ENCODE measurements around the gene RPP21.

The RPP21 gene

DNA sequence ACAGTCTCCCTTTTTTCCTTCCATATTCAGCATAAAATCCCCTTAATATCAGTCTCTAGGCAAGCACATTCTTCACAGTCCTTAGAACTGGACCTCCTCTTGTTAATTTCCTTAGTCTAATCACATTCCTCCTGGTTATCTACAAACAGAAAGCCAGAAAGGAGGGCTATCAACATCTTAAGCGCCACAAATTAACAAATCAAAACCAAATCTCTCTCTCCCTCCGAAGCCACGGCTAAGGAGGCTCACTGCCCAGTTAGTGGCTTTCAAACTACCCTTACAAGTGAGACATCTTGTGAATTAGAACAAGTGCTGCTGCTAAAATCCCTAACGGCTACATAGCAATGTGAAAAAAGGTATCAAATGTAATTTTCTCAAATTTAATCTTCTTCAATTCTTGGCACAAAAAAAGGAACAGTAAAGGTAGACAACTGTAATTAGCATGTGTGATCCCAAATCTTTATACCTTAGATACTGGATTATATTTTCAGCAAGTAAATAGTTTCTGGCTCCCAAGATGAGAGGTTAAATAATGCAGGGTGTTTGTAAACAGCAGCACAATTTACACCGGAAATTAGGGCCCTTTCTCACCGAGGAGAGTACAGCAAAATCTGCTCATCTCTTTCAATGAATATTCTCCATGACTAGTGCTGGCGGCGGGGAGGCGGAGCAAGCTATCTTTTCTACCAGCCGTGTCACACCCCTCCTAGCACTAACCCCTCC, 19.6 kb upstream of the RPP21 start:
- Mint-ChIP-seq H3K27me3 (ENCODE audit: low read depth) (no peaks in the 10 kb centered on the region), H3K36me3 (ENCODE audit: low read depth) (peaks cover 17% of the 10 kb centered on the region), H3K4me1 (ENCODE audit: low read depth) (peaks cover 45% of the 10 kb centered on the region)

DNA sequence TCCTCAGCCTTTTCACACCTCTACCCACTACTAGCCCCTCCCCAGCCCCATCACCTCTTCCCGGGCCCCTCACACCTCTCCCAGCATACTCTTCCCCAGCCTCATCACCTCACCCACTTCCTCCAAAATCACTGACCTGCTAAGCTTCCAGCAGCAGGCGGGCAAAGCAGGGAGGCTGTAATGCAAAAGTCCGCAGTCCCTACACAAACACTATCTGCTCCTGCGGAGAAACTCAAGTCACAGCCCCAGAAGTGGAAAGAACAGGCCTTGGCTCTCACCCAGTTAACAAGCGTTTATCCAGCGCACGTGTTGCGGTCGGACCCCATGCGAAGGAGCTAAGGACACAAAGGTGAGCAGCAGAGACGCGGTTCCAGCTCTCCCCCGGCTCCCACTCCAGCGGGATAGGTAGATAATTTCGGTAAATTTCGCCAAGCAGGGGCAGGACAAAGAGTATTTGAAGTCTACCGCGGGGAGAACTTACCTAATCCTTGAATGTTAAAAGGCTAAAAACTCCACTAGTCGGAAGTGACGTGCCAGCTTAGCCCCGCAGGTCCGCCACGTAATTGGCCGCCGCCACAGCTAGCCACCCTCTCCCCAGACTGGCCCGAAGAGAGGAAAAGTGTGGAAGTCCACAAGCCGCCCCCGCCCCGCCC, 19.0 kb upstream of the RPP21 start:
- Mint-ChIP-seq H3K4me3 (peak overlapping the region; percentile 94), H3K27me3 (ENCODE audit: low read depth) (no peaks in the 10 kb centered on the region), H3K27ac (peak overlapping the region; percentile 99), H3K36me3 (ENCODE audit: low read depth) (peaks cover 18% of the 10 kb centered on the region), H3K4me1 (ENCODE audit: low read depth) (peaks cover 40% of the 10 kb centered on the region), H3K9me3 (no peaks in the 10 kb centered on the region)

More for the DNA sequence above, 19.6 kb upstream of the RPP21 start:
- H3K27ac Mint-ChIP-seq = peak overlapping the region; percentile 99
- H3K9me3 Mint-ChIP-seq = no peaks in the 10 kb centered on the region
- H3K4me3 Mint-ChIP-seq = peak overlapping the region; percentile 94

DNA sequence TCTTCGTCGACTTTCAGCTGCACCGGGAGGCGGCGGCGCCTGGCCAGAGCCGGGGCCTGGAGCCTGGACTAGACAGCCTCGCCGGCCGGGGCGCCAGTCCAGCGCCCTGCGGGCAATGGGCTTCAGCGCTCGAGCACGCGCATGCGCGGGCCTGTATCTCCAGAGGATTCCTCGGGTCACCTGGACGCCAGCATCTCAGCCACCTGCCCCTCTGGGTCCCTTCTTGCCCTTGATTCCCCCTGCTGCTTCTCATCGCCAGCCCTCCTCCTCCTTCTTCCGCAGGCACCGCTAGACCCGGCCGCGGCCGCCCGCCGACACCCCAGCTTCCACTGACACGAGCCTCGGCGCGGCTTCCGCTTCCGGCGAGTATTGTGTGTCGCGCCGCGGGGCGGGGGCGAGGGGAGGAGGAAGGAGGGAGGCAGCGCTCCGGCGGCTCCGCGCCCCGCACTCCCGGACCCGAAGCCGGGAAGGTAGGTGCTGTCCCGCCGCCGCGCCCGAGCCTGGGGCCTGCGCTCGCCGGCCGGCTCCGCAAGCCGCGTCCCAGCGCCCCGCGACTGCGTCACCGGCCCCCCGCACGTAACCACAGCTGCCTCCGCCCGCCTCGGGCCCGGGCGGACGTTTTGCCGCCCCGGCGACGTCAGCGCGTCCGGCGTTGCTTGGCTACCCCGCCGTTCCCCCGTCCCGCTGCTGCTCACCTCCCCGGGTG, 18.3 kb upstream of the RPP21 start, which contains the start of gene TRIM39:
Gene TRIM39, plus strand, starts transcription at position 402 of the 706 bp plus-strand sequence. CDS start 2,391 bp downstream, outside the sequence.
- H3K9me3 Mint-ChIP-seq = no peaks in the 10 kb centered on the region
- H3K4me1 Mint-ChIP-seq (ENCODE audit: low read depth) = peaks cover 39% of the 10 kb centered on the region
- H3K27ac Mint-ChIP-seq = peak within 1 kb of the TSS; percentile 99
- H3K27me3 Mint-ChIP-seq (ENCODE audit: low read depth) = no peaks in the 10 kb centered on the region
- H3K4me3 Mint-ChIP-seq = peak within 1 kb of the TSS; percentile 94
- H3K36me3 Mint-ChIP-seq (ENCODE audit: low read depth) = peaks cover 23% of the 10 kb centered on the region

DNA sequence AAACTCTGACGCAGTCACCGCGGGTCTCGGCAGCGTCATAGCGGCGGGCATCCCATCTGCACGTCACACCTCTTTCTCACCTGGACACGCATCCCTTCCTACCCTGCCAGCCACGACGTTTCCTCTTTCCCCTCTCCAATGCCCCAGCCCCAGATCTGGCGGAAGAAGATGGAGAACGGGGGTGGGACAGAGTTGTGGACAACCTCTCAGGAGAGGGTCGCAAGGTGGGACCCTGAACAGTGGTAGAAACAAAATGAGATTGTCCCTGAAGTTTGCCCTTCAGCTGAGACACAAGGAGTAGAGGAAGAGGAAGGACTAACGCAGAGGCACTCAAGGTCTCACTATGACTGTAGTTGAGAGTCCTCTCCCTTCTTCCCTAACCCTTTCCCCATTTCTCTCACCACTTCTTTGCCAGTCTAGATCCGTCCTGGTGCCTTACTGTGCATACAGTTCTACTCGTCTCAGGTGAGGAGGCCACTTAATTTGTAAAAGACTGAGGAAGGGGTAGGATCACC, 17.7 kb upstream of the RPP21 start:
- no peaks in the 10 kb centered on the region for H3K27me3 Mint-ChIP-seq (ENCODE audit: low read depth)
- peak overlapping the region; percentile 96 for H3K27ac Mint-ChIP-seq
- peak overlapping the region; percentile 94 for H3K4me3 Mint-ChIP-seq
- H3K36me3 Mint-ChIP-seq (ENCODE audit: low read depth) = peaks cover 25% of the 10 kb centered on the region
- no peaks in the 10 kb centered on the region for H3K9me3 Mint-ChIP-seq
- peaks cover 34% of the 10 kb centered on the region for H3K4me1 Mint-ChIP-seq (ENCODE audit: low read depth)

DNA sequence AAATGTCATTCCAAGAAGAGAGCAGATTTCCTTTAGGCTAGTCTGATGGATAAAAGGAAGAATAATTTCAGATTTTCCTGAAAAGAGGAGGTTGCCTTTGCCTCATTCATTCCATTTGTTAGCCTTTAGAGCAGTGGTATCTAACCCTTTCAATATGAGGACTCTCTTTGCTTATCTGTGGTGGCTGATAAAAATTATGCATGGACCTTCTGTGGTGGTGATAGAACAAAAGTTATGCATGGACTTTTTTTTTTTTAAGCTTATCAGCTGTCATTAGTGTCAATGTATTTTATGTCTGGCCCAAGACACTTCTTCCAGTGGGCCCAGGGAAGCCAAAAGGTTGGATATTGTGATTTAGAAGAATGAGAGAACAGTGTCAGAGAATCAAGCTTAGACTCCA, 16.6 kb upstream of the RPP21 start:
- Mint-ChIP-seq H3K36me3 (ENCODE audit: low read depth) (peaks cover 25% of the 10 kb centered on the region), H3K9me3 (no peaks in the 10 kb centered on the region), H3K27ac (no peak overlapping the region), H3K4me3 (no peak overlapping the region), H3K4me1 (ENCODE audit: low read depth) (peaks cover 29% of the 10 kb centered on the region), H3K27me3 (ENCODE audit: low read depth) (no peaks in the 10 kb centered on the region)

DNA sequence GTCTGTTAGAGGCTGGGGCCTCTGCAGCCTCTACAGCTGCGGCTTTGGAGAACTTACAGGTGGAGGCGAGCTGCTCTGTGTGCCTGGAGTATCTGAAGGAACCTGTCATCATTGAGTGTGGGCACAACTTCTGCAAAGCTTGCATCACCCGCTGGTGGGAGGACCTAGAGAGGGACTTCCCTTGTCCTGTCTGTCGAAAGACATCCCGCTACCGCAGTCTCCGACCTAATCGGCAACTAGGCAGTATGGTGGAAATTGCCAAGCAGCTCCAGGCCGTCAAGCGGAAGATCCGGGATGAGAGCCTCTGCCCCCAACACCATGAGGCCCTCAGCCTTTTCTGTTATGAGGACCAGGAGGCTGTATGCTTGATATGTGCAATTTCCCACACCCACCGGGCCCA, 15.6 kb upstream of the RPP21 start:
- Mint-ChIP-seq H3K36me3 (ENCODE audit: low read depth) (peaks cover 28% of the 10 kb centered on the region), H3K4me3 (no peak overlapping the region), H3K9me3 (no peaks in the 10 kb centered on the region), H3K27me3 (ENCODE audit: low read depth) (no peaks in the 10 kb centered on the region), H3K27ac (no peak overlapping the region), H3K4me1 (ENCODE audit: low read depth) (peaks cover 23% of the 10 kb centered on the region)

DNA sequence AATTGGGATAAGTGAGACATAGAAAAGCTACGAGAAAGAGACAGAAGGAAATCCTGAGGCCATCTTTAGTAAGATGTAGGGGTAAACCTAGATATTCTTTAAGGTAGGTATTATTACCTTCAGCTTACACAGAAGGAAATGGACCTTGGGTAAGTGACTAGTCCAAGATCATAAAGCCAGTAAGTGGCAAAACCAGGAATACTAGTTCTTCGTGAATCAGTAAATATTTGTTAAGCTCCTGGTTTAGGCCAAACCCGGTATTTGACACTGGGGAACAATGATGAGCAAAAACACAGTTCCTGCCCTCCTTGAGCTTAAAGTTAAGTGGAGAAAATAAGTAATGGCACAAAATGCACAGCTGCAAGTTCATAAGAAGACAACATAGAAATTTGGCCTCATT, 13.0 kb upstream of the RPP21 start:
- Mint-ChIP-seq H3K27ac (no peak overlapping the region), H3K4me3 (no peak overlapping the region), H3K36me3 (ENCODE audit: low read depth) (peaks cover 38% of the 10 kb centered on the region)

DNA sequence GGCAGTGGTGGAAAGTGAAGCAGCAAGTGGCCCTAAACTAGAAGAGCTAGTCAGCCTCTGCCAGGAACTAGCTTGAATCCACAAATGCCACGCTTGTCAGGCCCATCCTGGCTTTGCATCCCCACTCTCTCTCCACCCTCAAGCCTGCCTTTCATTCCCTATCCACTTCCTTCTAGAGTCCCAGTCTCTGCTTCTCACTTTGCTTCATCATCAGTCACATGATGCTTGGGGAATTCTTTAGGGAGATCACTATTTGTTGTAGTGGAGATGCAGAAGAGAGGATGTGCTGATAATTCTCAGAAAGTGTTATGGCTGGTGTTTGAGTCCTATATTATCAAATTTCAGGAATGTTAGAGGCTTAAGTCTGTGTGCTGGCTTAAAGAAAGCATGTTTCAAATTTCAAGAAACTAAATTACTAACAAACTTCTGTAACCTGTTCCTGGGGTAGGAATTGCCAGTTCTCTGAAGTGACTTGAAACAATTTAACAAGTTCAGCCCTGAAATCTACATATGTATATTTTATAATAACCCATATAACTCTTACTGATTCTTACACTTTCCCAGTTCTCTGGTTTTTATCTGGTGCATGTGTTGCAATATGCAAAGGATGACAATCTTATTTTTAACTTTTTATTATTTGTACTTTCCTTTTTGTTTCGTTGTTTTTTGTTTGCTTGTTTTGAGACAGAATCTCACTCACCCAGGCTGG, 10.7 kb upstream of the RPP21 start:
- no peak overlapping the region for H3K4me3 Mint-ChIP-seq
- no peak overlapping the region for H3K27ac Mint-ChIP-seq
- H3K9me3 Mint-ChIP-seq = no peaks in the 10 kb centered on the region
- no peaks in the 10 kb centered on the region for H3K4me1 Mint-ChIP-seq (ENCODE audit: low read depth)
- H3K36me3 Mint-ChIP-seq (ENCODE audit: low read depth) = peaks cover 41% of the 10 kb centered on the region
- no peaks in the 10 kb centered on the region for H3K27me3 Mint-ChIP-seq (ENCODE audit: low read depth)

More for the DNA sequence above, 13.0 kb upstream of the RPP21 start:
- peaks cover 8% of the 10 kb centered on the region for H3K4me1 Mint-ChIP-seq (ENCODE audit: low read depth)
- no peaks in the 10 kb centered on the region for H3K27me3 Mint-ChIP-seq (ENCODE audit: low read depth)
- H3K9me3 Mint-ChIP-seq = no peaks in the 10 kb centered on the region

DNA sequence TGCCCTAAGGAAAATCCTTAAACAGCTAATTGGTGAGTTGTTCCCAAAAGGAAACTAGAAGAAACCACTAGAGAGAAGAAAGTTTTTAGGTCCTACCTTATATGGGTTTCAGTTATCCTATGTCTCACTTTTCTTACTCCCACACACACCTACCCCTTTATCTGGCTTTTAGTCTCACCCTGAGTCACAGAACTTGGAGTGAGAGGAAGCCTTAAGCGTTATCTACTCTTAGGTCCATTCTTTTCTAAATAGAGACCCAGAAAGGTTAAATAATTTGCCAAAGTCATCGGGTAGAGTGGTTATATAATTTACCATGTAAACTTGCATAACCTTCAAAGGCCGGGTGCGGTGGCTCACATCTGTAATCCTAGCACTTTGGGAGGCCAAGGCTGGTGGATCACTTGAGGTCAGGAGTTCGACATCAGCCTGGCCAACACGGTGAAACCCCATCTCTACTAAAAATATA, 4.3 kb upstream of the RPP21 start:
- Mint-ChIP-seq H3K4me3 (no peak overlapping the region), H3K9me3 (no peaks in the 10 kb centered on the region), H3K36me3 (ENCODE audit: low read depth) (peaks cover 35% of the 10 kb centered on the region), H3K4me1 (ENCODE audit: low read depth) (peaks cover 1% of the 10 kb centered on the region), H3K27ac (no peak overlapping the region), H3K27me3 (ENCODE audit: low read depth) (no peaks in the 10 kb centered on the region)

DNA sequence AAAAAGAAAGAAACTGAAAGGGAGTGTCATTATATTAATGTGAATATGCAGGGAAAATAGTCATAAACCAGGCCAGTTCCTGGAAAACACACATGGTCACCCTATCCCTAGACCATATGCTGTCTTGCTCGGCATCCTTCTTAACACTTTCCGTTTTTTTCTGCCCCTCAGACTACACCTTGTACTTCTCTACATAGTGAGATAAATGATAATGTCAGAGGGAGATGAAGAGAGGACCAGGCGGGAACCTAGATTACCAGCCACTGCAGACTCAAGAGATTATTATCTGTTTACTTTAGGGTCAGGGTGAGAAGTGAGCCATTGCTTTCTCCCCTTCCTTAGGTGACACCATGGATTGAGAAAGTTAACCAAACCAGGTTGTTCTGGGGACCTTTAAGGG, 3.7 kb upstream of the RPP21 start:
- H3K4me3 Mint-ChIP-seq = no peak overlapping the region

DNA sequence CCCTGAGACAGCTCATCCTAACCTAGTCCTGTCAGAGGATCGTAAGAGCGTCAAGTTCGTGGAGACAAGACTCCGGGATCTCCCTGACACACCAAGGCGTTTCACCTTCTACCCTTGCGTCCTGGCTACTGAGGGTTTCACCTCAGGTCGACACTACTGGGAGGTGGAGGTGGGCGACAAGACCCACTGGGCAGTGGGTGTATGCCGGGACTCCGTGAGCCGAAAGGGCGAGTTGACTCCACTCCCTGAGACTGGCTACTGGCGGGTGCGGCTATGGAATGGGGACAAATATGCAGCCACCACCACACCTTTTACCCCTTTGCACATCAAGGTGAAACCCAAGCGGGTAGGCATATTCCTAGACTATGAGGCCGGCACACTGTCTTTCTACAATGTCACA, 3.2 kb upstream of the RPP21 start:
- no peak overlapping the region for H3K4me3 Mint-ChIP-seq
- H3K27ac Mint-ChIP-seq = no peak overlapping the region
- peaks cover 6% of the 10 kb centered on the region for H3K4me1 Mint-ChIP-seq (ENCODE audit: low read depth)
- peaks cover 37% of the 10 kb centered on the region for H3K36me3 Mint-ChIP-seq (ENCODE audit: low read depth)
- H3K9me3 Mint-ChIP-seq = no peaks in the 10 kb centered on the region
- H3K27me3 Mint-ChIP-seq (ENCODE audit: low read depth) = peaks cover 3% of the 10 kb centered on the region

More for the DNA sequence above, 3.7 kb upstream of the RPP21 start:
- Mint-ChIP-seq H3K36me3 (ENCODE audit: low read depth) (peaks cover 37% of the 10 kb centered on the region), H3K4me1 (ENCODE audit: low read depth) (peaks cover 6% of the 10 kb centered on the region), H3K27me3 (ENCODE audit: low read depth) (peaks cover 3% of the 10 kb centered on the region), H3K9me3 (no peaks in the 10 kb centered on the region), H3K27ac (no peak overlapping the region)

DNA sequence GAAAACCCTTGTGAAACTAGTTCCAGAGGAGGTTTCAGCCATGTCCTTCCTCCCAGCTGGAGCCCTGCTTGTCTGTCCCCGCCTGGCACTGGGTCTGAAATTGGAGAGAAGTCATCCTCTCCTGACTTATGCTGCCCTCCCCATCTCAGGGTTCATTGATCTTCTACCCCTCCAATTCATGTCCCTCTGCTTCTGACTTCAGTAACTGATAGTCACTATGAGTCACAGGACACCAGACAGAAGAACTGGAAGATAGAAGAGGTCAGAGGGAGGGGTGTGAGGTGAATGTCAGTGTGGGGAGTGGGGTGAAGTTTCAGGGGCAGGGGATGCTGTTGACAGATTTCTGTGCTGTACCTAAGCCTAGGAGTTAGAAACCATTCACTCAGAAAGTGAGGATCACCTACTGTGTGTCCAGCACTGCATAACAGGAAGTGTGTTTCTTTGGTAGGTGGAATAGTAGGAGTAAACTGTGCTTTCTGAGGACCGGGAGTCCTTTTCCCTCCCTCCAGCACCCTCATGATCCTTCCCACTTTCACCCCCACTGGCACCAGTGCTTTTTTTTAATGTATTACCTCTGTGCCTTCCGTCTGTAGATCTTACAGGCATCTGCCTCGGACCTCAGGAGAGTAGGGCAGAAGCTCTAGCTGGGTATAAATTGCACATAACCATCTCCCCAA, 627 bp upstream of the RPP21 start:
- peaks cover 10% of the 10 kb centered on the region for H3K27me3 Mint-ChIP-seq (ENCODE audit: low read depth)
- H3K27ac Mint-ChIP-seq = no peak overlapping the region
- H3K36me3 Mint-ChIP-seq (ENCODE audit: low read depth) = peaks cover 37% of the 10 kb centered on the region
- no peaks in the 10 kb centered on the region for H3K9me3 Mint-ChIP-seq
- no peak overlapping the region for H3K4me3 Mint-ChIP-seq
- peaks cover 10% of the 10 kb centered on the region for H3K4me1 Mint-ChIP-seq (ENCODE audit: low read depth)

DNA sequence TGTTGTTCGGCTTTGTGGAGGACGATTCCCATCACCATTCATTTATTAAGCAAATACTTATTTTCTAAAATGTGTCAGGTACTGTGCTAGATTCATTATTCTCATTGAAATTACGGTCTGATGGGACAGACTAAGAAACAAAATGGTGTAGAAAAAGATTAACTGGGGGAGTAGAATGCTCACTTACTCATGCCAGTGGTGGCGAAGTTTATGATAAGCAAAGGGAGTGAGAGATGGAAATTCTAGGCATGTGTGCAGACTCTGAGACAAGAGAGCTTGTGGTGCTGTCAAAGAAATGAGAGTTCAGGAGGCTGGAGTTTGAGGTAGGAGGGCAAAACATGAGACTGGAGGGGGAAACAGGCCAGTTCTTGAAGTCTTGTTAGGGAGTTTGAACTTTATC, 896 bp downstream of the RPP21 start:
- H3K4me1 Mint-ChIP-seq (ENCODE audit: low read depth) = peaks cover 15% of the 10 kb centered on the region
- H3K4me3 Mint-ChIP-seq = peak overlapping the region; percentile 88
- H3K36me3 Mint-ChIP-seq (ENCODE audit: low read depth) = peaks cover 30% of the 10 kb centered on the region
- peak overlapping the region; percentile 74 for H3K27ac Mint-ChIP-seq
- H3K27me3 Mint-ChIP-seq (ENCODE audit: low read depth) = peaks cover 22% of the 10 kb centered on the region
- no peaks in the 10 kb centered on the region for H3K9me3 Mint-ChIP-seq
